GM12878 (cell line): Measurements from ENCODE around the gene MAP1LC3B. TPM values are rescaled to one million over a fixed set of nuclear protein-coding genes. Genes with fewer than 3 reads are reported as not detected.

ENCODE experiments used
- ATAC-seq: fragments of 200-7000 bp; cut with Tn5 transposase; 3 replicates; pipeline ENCODE4 v1.9.1; 2020; ENCODE audit warnings: mild to moderate bottlenecking, moderate library complexity
- BruUV-seq: library from RNA; stranded (reverse); fragments of 400-500 nt; replicated peaks from 2 replicates; lab custom pipeline; 2021; lab: Mats Ljungman, UMichigan
- CTCF ChIA-PET: fragments of 300-600 bp; sonication (Branson Sonifier 250); formaldehyde crosslinking; extraction: SDS; loops from one replicate; lab custom pipeline; 2021; ENCODE audit warnings: inconsistent platforms; lab: Yijun Ruan, JAX
- POLR2A ChIA-PET: fragments of 350-600 bp; formaldehyde crosslinking; extraction: SDS; loops from one replicate; lab custom pipeline; 2021; ENCODE audit warnings: inconsistent platforms; lab: Charles Lee
- RAD21 ChIA-PET: fragments of 300-600 bp; sonication (Branson Sonifier 250); formaldehyde crosslinking; loops from one replicate; lab custom pipeline; 2023; ENCODE audit warnings: antibody characterized with exemption; ENCODE audit not compliant: unreplicated experiment; lab: Charles Lee
- SMC1A ChIA-PET: fragments of 300-600 bp; sonication (Branson Sonifier 250); formaldehyde crosslinking; loops from one replicate; lab custom pipeline; 2023; ENCODE audit not compliant: unreplicated experiment, uncharacterized antibody; lab: Charles Lee
- DNase-seq: peaks from one replicate; pipeline ENCODE4 v3.0.0-alpha.2; 2011; ENCODE audit warnings: low read depth, low spot score
- FAIRE-seq: peaks from 3 replicates; lab custom pipeline; 2011; peaks lifted over from hg19 to GRCh38; lab: Jason Lieb, UNC
- H2AFZ ChIP-seq: 2 replicates; pipeline ENCODE4 v1.6.0; 2011; ENCODE audit warnings: low read depth, low read length, control low read depth; ENCODE audit not compliant: control insufficient read depth
- H3K27ac ChIP-seq: 2 replicates; pipeline ENCODE4 v1.5.1; 2011; ENCODE audit warnings: control low read depth; ENCODE audit not compliant: control insufficient read depth, insufficient read depth
- H3K27me3 ChIP-seq, 2 experiments: replicated peaks in 1 of 2; 2 replicates each; pipeline versions ENCODE4 v1.6.0 to v1.6.1; 2011; ENCODE audit warnings: low read length in 1 of 2; ENCODE audit not compliant: control insufficient read depth in 2 of 2, insufficient read depth in 2 of 2
- H3K36me3 ChIP-seq, 2 experiments: 2 replicates each; pipeline ENCODE4 v1.5.1; 2011; ENCODE audit warnings: low read length in 1 of 2; ENCODE audit not compliant: control insufficient read depth in 2 of 2, insufficient read depth in 2 of 2
- H3K4me1 ChIP-seq: 2 replicates; pipeline ENCODE4 v1.6.1; 2011; ENCODE audit warnings: mild to moderate bottlenecking, low read length, moderate library complexity, mixed read lengths; ENCODE audit not compliant: control insufficient read depth, insufficient read depth
- H3K4me2 ChIP-seq: 2 replicates; pipeline ENCODE4 v1.6.0; 2011; ENCODE audit warnings: control low read depth; ENCODE audit not compliant: control insufficient read depth, insufficient read depth
- H3K4me3 ChIP-seq: fragments of 200-600 bp; sonication (generic); 2 replicates; pipeline ENCODE4 v1.5.1; 2016
- H3K79me2 ChIP-seq: 2 replicates; pipeline ENCODE4 v1.6.0; 2011; ENCODE audit warnings: low read length; ENCODE audit not compliant: control insufficient read depth, insufficient read depth
- H3K9ac ChIP-seq: 2 replicates; pipeline ENCODE4 v1.8.0; 2011; ENCODE audit warnings: low read length, control low read depth, mixed read lengths; ENCODE audit not compliant: control insufficient read depth, insufficient read depth
- H3K9me3 ChIP-seq: replicated peaks from 3 replicates; pipeline ENCODE4 v1.5.1; 2011; ENCODE audit warnings: mild to moderate bottlenecking, low read length; ENCODE audit not compliant: control insufficient read depth, insufficient read depth
- H4K20me1 ChIP-seq: 2 replicates; pipeline ENCODE4 v1.6.0; 2011; ENCODE audit not compliant: control insufficient read depth, insufficient read depth
- CHD1 ChIP-seq: IDR thresholded peaks from 2 replicates; pipeline ENCODE4 v1.6.1; 2012; ENCODE audit warnings: low read depth, low read length, improper control_type of control experiment
- CTCF ChIP-seq, 3 experiments: IDR thresholded peaks in 2 of 3; conservative IDR thresholded peaks in 1 of 3; 2 replicates each; pipeline ENCODE4 v1.5.1; 2011; ENCODE audit warnings: low read depth in 3 of 3, low read length in 3 of 3, mild to moderate bottlenecking in 3 of 3, control low read depth in 2 of 3, moderate library complexity in 2 of 3, inconsistent platforms in 1 of 3, mixed read lengths in 1 of 3; ENCODE audit not compliant: control insufficient read depth in 2 of 3, insufficient read depth in 1 of 3; ENCODE audit errors: extremely low read depth in 1 of 3
- EGR1 ChIP-seq, 2 experiments: IDR thresholded peaks; 1 replicate in 1 of 2; 2 replicates in 1 of 2; pipeline ENCODE4 v1.6.1; 2011 to 2012; ENCODE audit warnings: low read depth in 2 of 2, low read length in 2 of 2, borderline replicate concordance in 1 of 2, mild to moderate bottlenecking in 1 of 2, moderate library complexity in 1 of 2
- EP300 ChIP-seq, 2 experiments: fragments of 150-350 bp in 1 of 2; IDR thresholded peaks; 2 replicates each; pipeline ENCODE4 v1.6.1; 2011 to 2012; ENCODE audit warnings: low read depth in 2 of 2, low read length in 2 of 2, borderline replicate concordance in 1 of 2, improper control_type of control experiment in 1 of 2, inconsistent platforms in 1 of 2; ENCODE audit not compliant: control insufficient read depth in 1 of 2
- FOS ChIP-seq: IDR thresholded peaks from 3 replicates; pipeline ENCODE4 v1.6.1; 2011; ENCODE audit warnings: borderline replicate concordance; ENCODE audit not compliant: insufficient read length; ENCODE audit errors: extremely low read depth
- GABPA ChIP-seq: IDR thresholded peaks from 2 replicates; pipeline ENCODE4 v1.6.1; 2014; ENCODE audit warnings: antibody characterized with exemption, low read depth, mild to moderate bottlenecking, inconsistent platforms
- NFYA ChIP-seq: IDR thresholded peaks from 2 replicates; pipeline ENCODE4 v1.6.1; 2011; ENCODE audit warnings: low read depth, mild to moderate bottlenecking, low read length, improper control_type of control experiment, borderline replicate concordance
- RELA ChIP-seq: fragments of 450-650 bp; IDR thresholded peaks from 2 replicates; pipeline ENCODE4 v1.8.0; 2014; ENCODE audit warnings: borderline replicate concordance; ENCODE audit not compliant: partially characterized antibody
- SIN3A ChIP-seq: IDR thresholded peaks from 2 replicates; pipeline ENCODE4 v1.6.1; 2012; ENCODE audit warnings: low read depth, low read length, improper control_type of control experiment
- SMARCA5 ChIP-seq: fragments of 450-650 bp; IDR thresholded peaks from 2 replicates; pipeline ENCODE4 v1.6.1; 2017; ENCODE audit warnings: mild to moderate bottlenecking
- WRNIP1 ChIP-seq: IDR thresholded peaks from 2 replicates; pipeline ENCODE4 v1.6.1; 2011; ENCODE audit warnings: low read depth, low read length, improper control_type of control experiment, borderline replicate concordance
- YY1 ChIP-seq: IDR thresholded peaks from 2 replicates; pipeline ENCODE4 v1.6.1; 2011; ENCODE audit warnings: low read depth, mild to moderate bottlenecking, low read length
- ZNF207 ChIP-seq: fragments of 450-650 bp; IDR thresholded peaks from 2 replicates; pipeline ENCODE4 v1.6.1; 2014; ENCODE audit warnings: antibody characterized with exemption, mild to moderate bottlenecking, borderline replicate concordance
- ZNF217 ChIP-seq: fragments of 450-650 bp; IDR thresholded peaks from 2 replicates; pipeline ENCODE4 v1.6.1; 2017; ENCODE audit warnings: antibody characterized with exemption, mild to moderate bottlenecking
- WGBS: methylation state at CpG from one replicate; pipeline ENCODE4 v1.1.6; 2016; ENCODE audit warnings: low lambda C conversion rate; ENCODE audit not compliant: insufficient replicate concordance, insufficient coverage; ENCODE audit errors: missing lambda C conversion rate; 5-methylcytosine and 5-hydroxymethylcytosine counted together
- in situ Hi-C: fragments of 300-500 bp; cut with MboI; formaldehyde crosslinking; loops from 9 replicates; pipeline ENCODE4 v1.14.3; 2018; ENCODE audit warnings: mixed read lengths
- intact Hi-C: fragments of 100-400 bp; cut with micrococcal nuclease; formaldehyde crosslinking; loops from one replicate; pipeline ENCODE4 v1.14.2; 2022; ENCODE audit not compliant: unreplicated experiment
- polyA plus RNA-seq, 11 experiments: library from polyadenylated mRNA; depleted of rRNA in 4 of 11; unstranded in 6 of 11; stranded (reverse) in 5 of 11; fragments of >200 nt; fragmentation: Nextera tagmentation in 4 of 11; fragmentation: Illumina TruSeq in 1 of 11; extraction: Ambion mirVana in 4 of 11; extraction: Trizol in 1 of 11; gene quantifications; 1 replicate in 1 of 11; 2 replicates in 10 of 11; pipeline versions ENCODE4 v1.2.1 to v1.2.3, GENCODE V29; 2011 to 2016; ENCODE audit warnings: inconsistent platforms in 2 of 11, missing spikeins in 2 of 11, low read depth in 1 of 11
- total RNA-seq, 4 experiments: library from RNA; depleted of rRNA in 3 of 4; stranded (reverse); fragments of >200 nt in 3 of 4; fragmentation: Illumina TruSeq in 1 of 4; extraction: Trizol in 1 of 4; gene quantifications; 2 replicates each; pipeline versions ENCODE4 v1.2.1 to v1.2.3, GENCODE V29; 2013 to 2021
- TF ChIP-seq, protein P1 (sequence below): IDR thresholded peaks from 2 replicates; pipeline ENCODE4 v1.6.1; 2011; ENCODE audit warnings: low read depth, mild to moderate bottlenecking, low read length, moderate library complexity, borderline replicate concordance; ENCODE audit errors: extremely low read depth
- TF ChIP-seq, protein P2 (sequence below): fragments of 450-650 bp; IDR thresholded peaks from 2 replicates; pipeline ENCODE4 v1.6.1; 2018; ENCODE audit warnings: mild to moderate bottlenecking, low read depth, moderate library complexity; ENCODE audit not compliant: partially characterized antibody
- TF ChIP-seq, protein P3 (sequence below): fragments of 450-650 bp; IDR thresholded peaks from 2 replicates; pipeline ENCODE4 v1.6.1; 2014; ENCODE audit warnings: mild to moderate bottlenecking

MAP1LC3B gene
- total and polyA plus RNA-seq, 10 of the 15 experiments (the other 5 are each of a cell fraction or from before 2014, with no cell fraction given) = 6.1 to 42.8 (median 13.7) TPM

DNA sequence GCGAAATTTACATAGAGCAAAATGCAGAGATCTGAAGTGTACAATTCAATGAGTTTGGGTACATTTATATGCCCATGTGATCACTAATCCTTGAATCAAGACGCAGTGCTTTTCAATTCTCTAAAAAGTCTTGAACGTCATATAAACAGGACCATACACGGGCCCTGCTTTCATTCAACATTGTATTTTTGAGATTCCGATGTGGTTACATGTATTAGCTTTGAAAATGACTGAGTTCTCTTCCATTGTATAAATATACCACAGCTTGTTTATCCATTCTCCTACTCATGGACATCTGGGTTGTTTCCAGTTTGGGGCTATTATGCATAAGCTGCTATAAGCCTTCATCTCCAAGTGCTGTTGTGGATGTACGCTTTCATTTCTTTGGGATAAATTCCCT, 55.2 kb downstream of the MAP1LC3B start (continued):
- TF ChIP-seq NFYA (no peak), SMARCA5 (no peak), CTCF (IDR thresholded peaks at IDR 0.05 in 2 of 3, conservative IDR thresholded peaks at IDR 0.05 in 1 of 3; ENCODE audit: control insufficient read depth in 2 of 3, extremely low read depth in 1 of 3, insufficient read depth in 1 of 3, low read depth in 3 of 3, low read length in 3 of 3) (no peak)

GRCh38 chr16:87448866-87449265, 56.7 kb downstream of the MAP1LC3B start:
- no peak overlapping the region for H3K9ac ChIP-seq
- ATAC-seq (no peak), FAIRE-seq (no peak), DNase-seq (no peak)
- ChIA-PET POLR2A (no interaction called here), CTCF (no interaction called here), RAD21 (interaction anchor here (0.6 kb wide), 1 partner anchor 1621 kb away, joined by 3 read pairs; no protein-coding TSS in a partner anchor), SMC1A (no interaction called here)
- in situ Hi-C loops (no loop called here), intact Hi-C loops (no loop called here)
- no TSS peak for BruUV-seq
- WGBS = 46% methylated on average over 12 of the region's 12 CpGs
- no peak overlapping the region for H3K4me3 ChIP-seq
- no peaks in the 10 kb centered on the region; the same call in 2 of the 3 replicates for H3K9me3 ChIP-seq
- H3K27ac ChIP-seq = no peak overlapping the region
- no peaks in the 10 kb centered on the region for H3K4me1 ChIP-seq
- H3K4me2 ChIP-seq = no peak overlapping the region
- H4K20me1 ChIP-seq = no peaks in the 10 kb centered on the region
- H3K79me2 ChIP-seq = no peaks in the 10 kb centered on the region
- H3K36me3 ChIP-seq = no peaks in the 10 kb centered on the region
- H2AFZ ChIP-seq = no peak overlapping the region
- H3K27me3 ChIP-seq = no peaks in the 10 kb centered on the region
- TF ChIP-seq, protein P1, sequence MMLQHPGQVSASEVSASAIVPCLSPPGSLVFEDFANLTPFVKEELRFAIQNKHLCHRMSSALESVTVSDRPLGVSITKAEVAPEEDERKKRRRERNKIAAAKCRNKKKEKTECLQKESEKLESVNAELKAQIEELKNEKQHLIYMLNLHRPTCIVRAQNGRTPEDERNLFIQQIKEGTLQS = no peak
- TF ChIP-seq, protein P2, sequence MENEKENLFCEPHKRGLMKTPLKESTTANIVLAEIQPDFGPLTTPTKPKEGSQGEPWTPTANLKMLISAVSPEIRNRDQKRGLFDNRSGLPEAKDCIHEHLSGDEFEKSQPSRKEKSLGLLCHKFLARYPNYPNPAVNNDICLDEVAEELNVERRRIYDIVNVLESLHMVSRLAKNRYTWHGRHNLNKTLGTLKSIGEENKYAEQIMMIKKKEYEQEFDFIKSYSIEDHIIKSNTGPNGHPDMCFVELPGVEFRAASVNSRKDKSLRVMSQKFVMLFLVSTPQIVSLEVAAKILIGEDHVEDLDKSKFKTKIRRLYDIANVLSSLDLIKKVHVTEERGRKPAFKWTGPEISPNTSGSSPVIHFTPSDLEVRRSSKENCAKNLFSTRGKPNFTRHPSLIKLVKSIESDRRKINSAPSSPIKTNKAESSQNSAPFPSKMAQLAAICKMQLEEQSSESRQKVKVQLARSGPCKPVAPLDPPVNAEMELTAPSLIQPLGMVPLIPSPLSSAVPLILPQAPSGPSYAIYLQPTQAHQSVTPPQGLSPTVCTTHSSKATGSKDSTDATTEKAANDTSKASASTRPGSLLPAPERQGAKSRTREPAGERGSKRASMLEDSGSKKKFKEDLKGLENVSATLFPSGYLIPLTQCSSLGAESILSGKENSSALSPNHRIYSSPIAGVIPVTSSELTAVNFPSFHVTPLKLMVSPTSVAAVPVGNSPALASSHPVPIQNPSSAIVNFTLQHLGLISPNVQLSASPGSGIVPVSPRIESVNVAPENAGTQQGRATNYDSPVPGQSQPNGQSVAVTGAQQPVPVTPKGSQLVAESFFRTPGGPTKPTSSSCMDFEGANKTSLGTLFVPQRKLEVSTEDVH = no peak
- TF ChIP-seq SIN3A (no peak), GABPA (no peak), ZNF207 (no peak), YY1 (no peak), ZNF217 (no peak), EP300 (IDR thresholded peaks at IDR 0.05; ENCODE audit: borderline replicate concordance in 1 of 2, control insufficient read depth in 1 of 2, low read depth in 2 of 2, low read length in 2 of 2) (no peak), EGR1 (IDR thresholded peaks at IDR 0.05; ENCODE audit: borderline replicate concordance in 1 of 2, low read depth in 2 of 2, low read length in 2 of 2) (no peak), CHD1 (no peak), WRNIP1 (no peak), RELA (no peak), FOS (no peak)
- TF ChIP-seq, protein P3, sequence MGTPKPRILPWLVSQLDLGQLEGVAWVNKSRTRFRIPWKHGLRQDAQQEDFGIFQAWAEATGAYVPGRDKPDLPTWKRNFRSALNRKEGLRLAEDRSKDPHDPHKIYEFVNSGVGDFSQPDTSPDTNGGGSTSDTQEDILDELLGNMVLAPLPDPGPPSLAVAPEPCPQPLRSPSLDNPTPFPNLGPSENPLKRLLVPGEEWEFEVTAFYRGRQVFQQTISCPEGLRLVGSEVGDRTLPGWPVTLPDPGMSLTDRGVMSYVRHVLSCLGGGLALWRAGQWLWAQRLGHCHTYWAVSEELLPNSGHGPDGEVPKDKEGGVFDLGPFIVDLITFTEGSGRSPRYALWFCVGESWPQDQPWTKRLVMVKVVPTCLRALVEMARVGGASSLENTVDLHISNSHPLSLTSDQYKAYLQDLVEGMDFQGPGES = no peak
